ENCODE results near the gene OR56B1. TPM values are rescaled to one million over a fixed set of nuclear protein-coding genes. Genes with fewer than 3 reads are reported as not detected.

OR56B1 gene, protein sequence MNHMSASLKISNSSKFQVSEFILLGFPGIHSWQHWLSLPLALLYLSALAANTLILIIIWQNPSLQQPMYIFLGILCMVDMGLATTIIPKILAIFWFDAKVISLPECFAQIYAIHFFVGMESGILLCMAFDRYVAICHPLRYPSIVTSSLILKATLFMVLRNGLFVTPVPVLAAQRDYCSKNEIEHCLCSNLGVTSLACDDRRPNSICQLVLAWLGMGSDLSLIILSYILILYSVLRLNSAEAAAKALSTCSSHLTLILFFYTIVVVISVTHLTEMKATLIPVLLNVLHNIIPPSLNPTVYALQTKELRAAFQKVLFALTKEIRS
- polyA plus RNA-seq (2011; rRNA removed): not detected in 2 replicates
- not detected in 2 replicates for polyA plus RNA-seq (2012; cell fraction: cytosol; rRNA removed)
- not detected in 2 replicates for polyA plus RNA-seq (2012; cell fraction: nucleus; rRNA removed)
- not detected in 3 replicates for polyA plus RNA-seq (2017; fragmentation: RNase III; extraction: RNeasy Plus Mini Kit Qiagen cat#74134 plus additional on column Dnase treatment)
- polyA minus RNA-seq (2011; rRNA and poly(A)+ RNA removed): not detected in 2 replicates

DNA sequence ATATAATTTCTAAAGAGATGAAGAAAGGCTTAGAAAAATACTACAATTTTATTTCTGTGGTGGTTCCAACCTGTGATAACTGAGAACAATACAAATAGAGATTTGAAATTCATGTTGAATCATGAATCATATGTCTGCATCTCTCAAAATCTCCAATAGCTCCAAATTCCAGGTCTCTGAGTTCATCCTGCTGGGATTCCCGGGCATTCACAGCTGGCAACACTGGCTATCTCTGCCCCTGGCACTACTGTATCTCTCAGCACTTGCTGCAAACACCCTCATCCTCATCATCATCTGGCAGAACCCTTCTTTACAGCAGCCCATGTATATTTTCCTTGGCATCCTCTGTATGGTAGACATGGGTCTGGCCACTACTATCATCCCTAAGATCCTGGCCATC lies at the start of gene OR56B1:
OR56B1 (plus strand) TSS at position 53 of the 400 bp plus-strand sequence; CDS start at position 122, 69 bp downstream.
- POLR2A ChIA-PET: no interaction called here
- WGBS (ENCODE audit: missing lambda C conversion rate): 0% methylated on average over 1 of the region's 1 CpG
- ATAC-seq: peak; percentile 83 to 88

DNA sequence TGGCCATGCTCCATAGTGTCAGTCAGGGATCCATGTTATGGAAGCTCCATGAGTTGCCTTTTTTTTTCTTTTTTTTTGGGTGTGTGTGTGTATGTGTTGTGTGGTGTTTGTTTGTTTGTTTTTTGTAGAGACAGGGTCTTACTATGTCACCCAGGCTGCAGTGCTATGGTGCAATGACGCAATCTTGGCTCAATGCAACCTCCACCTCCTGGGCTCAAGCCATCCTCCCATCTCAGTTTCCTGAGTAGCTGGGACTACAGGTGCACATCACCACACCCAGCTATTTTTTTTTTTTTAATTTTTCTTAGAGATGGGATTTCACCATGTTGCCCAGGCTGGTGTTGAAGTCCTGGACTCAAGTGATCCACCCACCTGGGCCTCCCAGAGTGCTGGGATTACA lies 47.8 kb upstream of the OR56B1 start:
- ChIA-PET CTCF (interaction anchor here (0.6 to 1.6 kb wide), 4 partner anchors 24 to 461 kb away, joined by 3 to 5 read pairs (median 4); partner anchors contain the start of gene HBB), POLR2A (no interaction called here)
- DNase-seq (ENCODE audit: low read depth in 1 of 2, low spot score in 1 of 2) (no peak), ATAC-seq (no peak), FAIRE-seq (no peak)
- 100% methylated on average over 1 of the region's 1 CpG for WGBS (ENCODE audit: missing lambda C conversion rate)
- Histone ChIP-seq H3K4me1 (peaks cover 10% of the 10 kb centered on the region; the same call in 2 of the 3 replicates), H3K4me3 (no peak overlapping the region), H3K27ac (no peak overlapping the region), H3K4me2 (no peak overlapping the region), H3K9me3 (no peaks in the 10 kb centered on the region)
- TF ChIP-seq, protein P1, sequence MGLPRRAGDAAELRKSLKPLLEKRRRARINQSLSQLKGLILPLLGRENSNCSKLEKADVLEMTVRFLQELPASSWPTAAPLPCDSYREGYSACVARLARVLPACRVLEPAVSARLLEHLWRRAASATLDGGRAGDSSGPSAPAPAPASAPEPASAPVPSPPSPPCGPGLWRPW (IDR thresholded peaks at IDR 0.05): no peak
- TF ChIP-seq, protein P2, sequence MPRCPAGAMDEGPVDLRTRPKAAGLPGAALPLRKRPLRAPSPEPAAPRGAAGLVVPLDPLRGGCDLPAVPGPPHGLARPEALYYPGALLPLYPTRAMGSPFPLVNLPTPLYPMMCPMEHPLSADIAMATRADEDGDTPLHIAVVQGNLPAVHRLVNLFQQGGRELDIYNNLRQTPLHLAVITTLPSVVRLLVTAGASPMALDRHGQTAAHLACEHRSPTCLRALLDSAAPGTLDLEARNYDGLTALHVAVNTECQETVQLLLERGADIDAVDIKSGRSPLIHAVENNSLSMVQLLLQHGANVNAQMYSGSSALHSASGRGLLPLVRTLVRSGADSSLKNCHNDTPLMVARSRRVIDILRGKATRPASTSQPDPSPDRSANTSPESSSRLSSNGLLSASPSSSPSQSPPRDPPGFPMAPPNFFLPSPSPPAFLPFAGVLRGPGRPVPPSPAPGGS (IDR thresholded peaks at IDR 0.05): no peak
- TF ChIP-seq MAZ (IDR thresholded peaks at IDR 0.05; ENCODE audit: borderline replicate concordance, low read depth, low read length): no peak
- TF ChIP-seq BHLHE40 (IDR thresholded peaks at IDR 0.05; ENCODE audit: low read depth, low read length): no peak
- TF ChIP-seq TP53 (CRISPR knock-in tag; IDR thresholded peaks at IDR 0.05): no peak
- TF ChIP-seq, protein P3, sequence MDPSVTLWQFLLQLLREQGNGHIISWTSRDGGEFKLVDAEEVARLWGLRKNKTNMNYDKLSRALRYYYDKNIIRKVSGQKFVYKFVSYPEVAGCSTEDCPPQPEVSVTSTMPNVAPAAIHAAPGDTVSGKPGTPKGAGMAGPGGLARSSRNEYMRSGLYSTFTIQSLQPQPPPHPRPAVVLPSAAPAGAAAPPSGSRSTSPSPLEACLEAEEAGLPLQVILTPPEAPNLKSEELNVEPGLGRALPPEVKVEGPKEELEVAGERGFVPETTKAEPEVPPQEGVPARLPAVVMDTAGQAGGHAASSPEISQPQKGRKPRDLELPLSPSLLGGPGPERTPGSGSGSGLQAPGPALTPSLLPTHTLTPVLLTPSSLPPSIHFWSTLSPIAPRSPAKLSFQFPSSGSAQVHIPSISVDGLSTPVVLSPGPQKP (IDR thresholded peaks at IDR 0.05; ENCODE audit: low read depth, low read length): no peak
- no peak for TF ChIP-seq POLR2A (IDR thresholded peaks at IDR 0.05; ENCODE audit: low read length)
- TF ChIP-seq RNF2 (IDR thresholded peaks at IDR 0.05; ENCODE audit: borderline replicate concordance, low read depth): no peak
- no peak for TF ChIP-seq EP300 (IDR thresholded peaks at IDR 0.05)
- no peak for TF ChIP-seq HEYL (CRISPR knock-in tag; IDR thresholded peaks at IDR 0.05)

More for the DNA sequence above, at the start of gene OR56B1:
- CTCF ChIA-PET: interaction anchor here (0.7 to 2.0 kb wide), 3 partner anchors 25 to 73 kb away, joined by 3 to 4 read pairs (median 4); no protein-coding TSS in a partner anchor
- Histone ChIP-seq H3K4me2 (peak within 1 kb of the TSS; percentile 46), H3K4me3 (no peak within 1 kb of the TSS), H3K27ac (peak within 1 kb of the TSS in 1 of 2 experiments; percentile 64; a peak in 4 of 6 replicates), H3K9me3 (no peaks in the 10 kb centered on the region), H3K4me1 (peaks cover 6% of the 10 kb centered on the region; the same call in 1 of the 3 replicates)
- no peak for TF ChIP-seq RAD21 (conservative IDR thresholded peaks at IDR 0.05 in 1 of 2, IDR thresholded peaks at IDR 0.05 in 1 of 2)
- TF ChIP-seq, protein P4, sequence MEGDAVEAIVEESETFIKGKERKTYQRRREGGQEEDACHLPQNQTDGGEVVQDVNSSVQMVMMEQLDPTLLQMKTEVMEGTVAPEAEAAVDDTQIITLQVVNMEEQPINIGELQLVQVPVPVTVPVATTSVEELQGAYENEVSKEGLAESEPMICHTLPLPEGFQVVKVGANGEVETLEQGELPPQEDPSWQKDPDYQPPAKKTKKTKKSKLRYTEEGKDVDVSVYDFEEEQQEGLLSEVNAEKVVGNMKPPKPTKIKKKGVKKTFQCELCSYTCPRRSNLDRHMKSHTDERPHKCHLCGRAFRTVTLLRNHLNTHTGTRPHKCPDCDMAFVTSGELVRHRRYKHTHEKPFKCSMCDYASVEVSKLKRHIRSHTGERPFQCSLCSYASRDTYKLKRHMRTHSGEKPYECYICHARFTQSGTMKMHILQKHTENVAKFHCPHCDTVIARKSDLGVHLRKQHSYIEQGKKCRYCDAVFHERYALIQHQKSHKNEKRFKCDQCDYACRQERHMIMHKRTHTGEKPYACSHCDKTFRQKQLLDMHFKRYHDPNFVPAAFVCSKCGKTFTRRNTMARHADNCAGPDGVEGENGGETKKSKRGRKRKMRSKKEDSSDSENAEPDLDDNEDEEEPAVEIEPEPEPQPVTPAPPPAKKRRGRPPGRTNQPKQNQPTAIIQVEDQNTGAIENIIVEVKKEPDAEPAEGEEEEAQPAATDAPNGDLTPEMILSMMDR (IDR thresholded peaks at IDR 0.05): no peak
- no peak for TF ChIP-seq JUNB (IDR thresholded peaks at IDR 0.05)
- no peak for TF ChIP-seq HEYL (CRISPR knock-in tag; IDR thresholded peaks at IDR 0.05)
- no peak for TF ChIP-seq MAZ (IDR thresholded peaks at IDR 0.05; ENCODE audit: borderline replicate concordance, low read depth, low read length)
- no peak for TF ChIP-seq FOSB (CRISPR knock-in tag; IDR thresholded peaks at IDR 0.05)
- TF ChIP-seq, protein P5, sequence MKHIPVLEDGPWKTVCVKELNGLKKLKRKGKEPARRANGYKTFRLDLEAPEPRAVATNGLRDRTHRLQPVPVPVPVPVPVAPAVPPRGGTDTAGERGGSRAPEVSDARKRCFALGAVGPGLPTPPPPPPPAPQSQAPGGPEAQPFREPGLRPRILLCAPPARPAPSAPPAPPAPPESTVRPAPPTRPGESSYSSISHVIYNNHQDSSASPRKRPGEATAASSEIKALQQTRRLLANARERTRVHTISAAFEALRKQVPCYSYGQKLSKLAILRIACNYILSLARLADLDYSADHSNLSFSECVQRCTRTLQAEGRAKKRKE (CRISPR knock-in tag; IDR thresholded peaks at IDR 0.05; ENCODE audit: low read depth): no peak
- no peak for TF ChIP-seq NPAS2 (CRISPR knock-in tag; IDR thresholded peaks at IDR 0.05; ENCODE audit: borderline replicate concordance)
- TF ChIP-seq, protein P3 (IDR thresholded peaks at IDR 0.05; ENCODE audit: low read depth, low read length): no peak
- no peak for TF ChIP-seq FOSL2 (IDR thresholded peaks at IDR 0.05)
- no peak for TF ChIP-seq FOSL2 (CRISPR knock-in tag; IDR thresholded peaks at IDR 0.05)
- no peak for TF ChIP-seq GATA3 (IDR thresholded peaks at IDR 0.05; ENCODE audit: borderline replicate concordance)
- no peak for TF ChIP-seq JUN (IDR thresholded peaks at IDR 0.05)
- TF ChIP-seq, protein P6, sequence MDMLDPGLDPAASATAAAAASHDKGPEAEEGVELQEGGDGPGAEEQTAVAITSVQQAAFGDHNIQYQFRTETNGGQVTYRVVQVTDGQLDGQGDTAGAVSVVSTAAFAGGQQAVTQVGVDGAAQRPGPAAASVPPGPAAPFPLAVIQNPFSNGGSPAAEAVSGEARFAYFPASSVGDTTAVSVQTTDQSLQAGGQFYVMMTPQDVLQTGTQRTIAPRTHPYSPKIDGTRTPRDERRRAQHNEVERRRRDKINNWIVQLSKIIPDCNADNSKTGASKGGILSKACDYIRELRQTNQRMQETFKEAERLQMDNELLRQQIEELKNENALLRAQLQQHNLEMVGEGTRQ (IDR thresholded peaks at IDR 0.05): no peak
- TF ChIP-seq ZC3H11A (IDR thresholded peaks at IDR 0.05): no peak
- DNase-seq (ENCODE audit: low read depth in 1 of 2, low spot score in 1 of 2) (peak in 1 of 2 experiments; percentile 8), FAIRE-seq (no peak)
